Naive thymus-derived CD4-positive, alpha-beta T cell (primary cell): ENCODE results near the gene ABCC11. TPM values are rescaled to one million over a fixed set of nuclear protein-coding genes. Genes with fewer than 3 reads are reported as not detected.

ENCODE experiments used
- ATAC-seq: fragments of 150-1000 bp; cut with Tn5 transposase; 2 replicates; pipeline ENCODE4 v1.10.0; 2021; ENCODE audit warnings: mild to moderate bottlenecking, moderate library complexity
- CTCF ChIA-PET: fragments of 350-600 bp; sonication (Branson Sonifier 250); formaldehyde crosslinking; loops from one replicate; lab custom pipeline; 2021; ENCODE audit warnings: antibody characterized with exemption; lab: Charles Lee
- POLR2A ChIA-PET: fragments of 350-600 bp; sonication (Branson Sonifier 250); formaldehyde crosslinking; loops from one replicate; lab custom pipeline; 2021; ENCODE audit warnings: antibody characterized with exemption, inconsistent platforms; lab: Charles Lee
- DNase-seq, 9 donors: peaks; one replicate each; pipeline versions ENCODE4 v3.0.0 to v3.0.0-alpha.2; 2020 to 2022; ENCODE audit warnings: mixed read lengths in 1 of 9
- H3K27ac ChIP-seq: one replicate; pipeline ENCODE4 v1.7.0; 2013; ENCODE audit warnings: mild to moderate bottlenecking, low read depth, low read length, moderate library complexity
- H3K27me3 ChIP-seq, 2 donors: one replicate each; pipeline ENCODE4 v1.7.0; 2013; ENCODE audit warnings: low read length in 2 of 2, mild to moderate bottlenecking in 2 of 2, moderate library complexity in 2 of 2; ENCODE audit not compliant: control insufficient read depth in 2 of 2, insufficient read depth in 2 of 2
- H3K36me3 ChIP-seq, 3 experiments: 1 replicate in 2 of 3; 2 replicates in 1 of 3; pipeline ENCODE4 v1.7.0; 2013; ENCODE audit warnings: low read length in 3 of 3, mild to moderate bottlenecking in 3 of 3, moderate library complexity in 1 of 3; ENCODE audit not compliant: insufficient read depth in 3 of 3, control insufficient read depth in 2 of 3
- H3K4me1 ChIP-seq, 2 donors: one replicate each; pipeline ENCODE4 v1.7.0; 2013; ENCODE audit warnings: low read length in 2 of 2, mild to moderate bottlenecking in 2 of 2, moderate library complexity in 1 of 2; ENCODE audit not compliant: control insufficient read depth in 2 of 2, insufficient read depth in 2 of 2
- H3K4me3 ChIP-seq: 2 replicates; pipeline ENCODE4 v1.7.0; 2013; ENCODE audit warnings: mild to moderate bottlenecking, low read length
- H3K9me3 ChIP-seq, 3 experiments: 1 replicate in 2 of 3; 2 replicates in 1 of 3; pipeline ENCODE4 v1.7.0; 2013; ENCODE audit warnings: low read length in 3 of 3; ENCODE audit not compliant: control insufficient read depth in 2 of 3
- H3K27ac Mint-ChIP-seq, 9 donors: one replicate each; pipeline ENCODE4 v1.8.0; 2020 to 2022; ENCODE audit warnings: mixed read lengths in 9 of 9, mild to moderate bottlenecking in 8 of 9, moderate library complexity in 5 of 9, inconsistent platforms in 2 of 9
- H3K27me3 Mint-ChIP-seq, 5 donors: one replicate each; pipeline ENCODE4 v1.8.0; 2021 to 2022; ENCODE audit warnings: mixed read lengths in 5 of 5, mild to moderate bottlenecking in 1 of 5
- H3K36me3 Mint-ChIP-seq, 5 donors: one replicate each; pipeline ENCODE4 v1.8.0; 2020 to 2022; ENCODE audit warnings: mixed read lengths in 5 of 5, mild to moderate bottlenecking in 3 of 5, inconsistent platforms in 1 of 5
- H3K4me1 Mint-ChIP-seq, 7 donors: one replicate each; pipeline ENCODE4 v1.8.0; 2020 to 2022; ENCODE audit warnings: mixed read lengths in 7 of 7, mild to moderate bottlenecking in 3 of 7, inconsistent platforms in 1 of 7
- H3K4me3 Mint-ChIP-seq, 10 donors: one replicate each; pipeline ENCODE4 v1.8.0; 2020 to 2022; ENCODE audit warnings: mild to moderate bottlenecking in 10 of 10, mixed read lengths in 10 of 10, moderate library complexity in 6 of 10, inconsistent platforms in 2 of 10
- H3K9me3 Mint-ChIP-seq, 11 donors: one replicate each; pipeline ENCODE4 v1.8.0; 2020 to 2022; ENCODE audit warnings: mixed read lengths in 11 of 11, mild to moderate bottlenecking in 4 of 11, inconsistent platforms in 1 of 11, moderate library complexity in 1 of 11
- intact Hi-C, 2 donors: fragments of 100-400 bp; cut with micrococcal nuclease; formaldehyde crosslinking; loops; one replicate each; pipeline ENCODE4 v1.15.1; 2023
- polyA plus RNA-seq, 2 donors: library from polyadenylated mRNA; unstranded; fragments of 300-500 nt; fragmentation: Illumina TruSeq; gene quantifications; one replicate each; pipeline ENCODE4 v1.2.3, GENCODE V29; 2021
- total RNA-seq, 6 experiments: library from RNA in 5 of 6; stranded (reverse) in 5 of 6; gene quantifications; 1 replicate in 5 of 6; 2 replicates in 1 of 6; pipeline ENCODE4 v1.2.3 and lab custom pipeline; 2021 to 2026

The ABCC11 gene
- total and polyA plus RNA-seq, 7 experiments from 2014 or later = 0.08 to 0.81 TPM; not detected in 5

- POLR2A ChIA-PET = no interaction called here
- H3K4me3 ChIP-seq = no peak overlapping the region
- Mint-ChIP-seq H3K36me3 (peaks cover 29 to 87% (median 70%) of the 10 kb centered on the region in 5 donors), H3K4me3 (no peak overlapping the region), H3K27me3 (no peaks in the 10 kb centered on the region), H3K4me1 (peaks cover 6 to 27% (median 15%) of the 10 kb centered on the region in 7 donors), H3K9me3 (peaks cover 0 to 36% (median 13%) of the 10 kb centered on the region in 11 donors), H3K27ac (no peak overlapping the region)
- H3K27me3 ChIP-seq = no peaks in the 10 kb centered on the region
- H3K36me3 ChIP-seq = peaks cover 4 to 69% (median 4%) of the 10 kb centered on the region in 3 experiments
- no peak for ATAC-seq
- peaks cover 0 to 9% (median 0%) of the 10 kb centered on the region in 3 experiments for H3K9me3 ChIP-seq
- no peak overlapping the region for H3K27ac ChIP-seq
- no peak for DNase-seq
- intact Hi-C loops = no loop called here
- CTCF ChIA-PET = no interaction called here
- no peaks in the 10 kb centered on the region for H3K4me1 ChIP-seq
These were observed 39.9 kb upstream of the ABCC11 start for GRCh38 chr16:48287239-48287638.

- DNase-seq (no peak), ATAC-seq (no peak)
- Histone ChIP-seq H3K4me3 (no peak overlapping the region), H3K27ac (no peak overlapping the region), H3K4me1 (no peaks in the 10 kb centered on the region), H3K36me3 (peaks cover 0 to 59% (median 4%) of the 10 kb centered on the region in 3 experiments), H3K27me3 (no peaks in the 10 kb centered on the region), H3K9me3 (peaks cover 0 to 9% (median 0%) of the 10 kb centered on the region in 3 experiments)
- ChIA-PET POLR2A (interaction anchor here (0.7 kb wide), 1 partner anchor 19 kb away, joined by 4 read pairs; no protein-coding TSS in a partner anchor), CTCF (no interaction called here)
- intact Hi-C loops = no loop called here
- peaks cover 29 to 71% (median 57%) of the 10 kb centered on the region in 5 donors for H3K36me3 Mint-ChIP-seq
- H3K4me1 Mint-ChIP-seq = peaks cover 2 to 16% (median 11%) of the 10 kb centered on the region in 7 donors
- H3K27ac Mint-ChIP-seq = peak overlapping the region in 3 of 9 donors; percentile 9 to 16 (median 15)
- H3K27me3 Mint-ChIP-seq = no peaks in the 10 kb centered on the region
- no peak overlapping the region for H3K4me3 Mint-ChIP-seq
- H3K9me3 Mint-ChIP-seq = peaks cover 0 to 36% (median 13%) of the 10 kb centered on the region in 11 donors
These were observed 37.6 kb upstream of the ABCC11 start for GRCh38 chr16:48284772-48285409.

- Histone ChIP-seq H3K27me3 (no peaks in the 10 kb centered on the region), H3K9me3 (peaks cover 0 to 9% (median 0%) of the 10 kb centered on the region in 3 experiments), H3K4me1 (no peaks in the 10 kb centered on the region), H3K4me3 (no peak overlapping the region), H3K27ac (no peak overlapping the region), H3K36me3 (peaks cover 0 to 58% (median 4%) of the 10 kb centered on the region in 3 experiments)
- ChIA-PET CTCF (interaction anchor here (0.9 kb wide), 1 partner anchor 340 kb away, joined by 3 read pairs; no protein-coding TSS in a partner anchor), POLR2A (no interaction called here)
- H3K27ac Mint-ChIP-seq = peak overlapping the region in 3 of 9 donors; percentile 2 to 48 (median 3)
- H3K4me3 Mint-ChIP-seq = no peak overlapping the region
- H3K4me1 Mint-ChIP-seq = peaks cover 5 to 36% (median 18%) of the 10 kb centered on the region in 7 donors
- peaks cover 32 to 73% (median 64%) of the 10 kb centered on the region in 5 donors for H3K36me3 Mint-ChIP-seq
- peaks cover 0 to 34% (median 13%) of the 10 kb centered on the region in 11 donors for H3K9me3 Mint-ChIP-seq
- intact Hi-C loops = no loop called here
- ATAC-seq = no peak
- DNase-seq = no peak
- no peaks in the 10 kb centered on the region for H3K27me3 Mint-ChIP-seq
These were observed 35.4 kb upstream of the ABCC11 start for GRCh38 chr16:48282636-48283263.

GRCh38 chr16:48280546-48280945 is 33.2 kb upstream of the ABCC11 start:
- peaks cover 0 to 14% (median 5%) of the 10 kb centered on the region in 11 donors for H3K9me3 Mint-ChIP-seq
- peaks cover 0 to 44% (median 4%) of the 10 kb centered on the region in 3 experiments for H3K36me3 ChIP-seq
- no peak for DNase-seq
- CTCF ChIA-PET = interaction anchor here (0.6 kb wide), 1 partner anchor 57 kb away, joined by 3 read pairs; no protein-coding TSS in a partner anchor
- no peak overlapping the region for H3K4me3 ChIP-seq
- intact Hi-C loops = no loop called here
- POLR2A ChIA-PET = no interaction called here
- no peaks in the 10 kb centered on the region for H3K9me3 ChIP-seq
- no peak overlapping the region for H3K27ac ChIP-seq
- H3K27me3 Mint-ChIP-seq = no peaks in the 10 kb centered on the region
- H3K4me3 Mint-ChIP-seq = no peak overlapping the region
- no peaks in the 10 kb centered on the region for H3K4me1 ChIP-seq
- H3K4me1 Mint-ChIP-seq = peaks cover 8 to 45% (median 28%) of the 10 kb centered on the region in 7 donors
- H3K36me3 Mint-ChIP-seq = peaks cover 30 to 67% (median 51%) of the 10 kb centered on the region in 5 donors
- ATAC-seq = no peak
- H3K27ac Mint-ChIP-seq = peak overlapping the region in 3 of 9 donors; percentile 18 to 31 (median 19)
- H3K27me3 ChIP-seq = no peaks in the 10 kb centered on the region

- H3K4me1 Mint-ChIP-seq = peaks cover 5 to 44% (median 28%) of the 10 kb centered on the region in 7 donors
- Histone ChIP-seq H3K4me3 (no peak overlapping the region), H3K27ac (no peak overlapping the region), H3K27me3 (no peaks in the 10 kb centered on the region), H3K9me3 (no peaks in the 10 kb centered on the region), H3K36me3 (peaks cover 0 to 42% (median 4%) of the 10 kb centered on the region in 3 experiments), H3K4me1 (no peaks in the 10 kb centered on the region)
- DNase-seq (no peak), ATAC-seq (no peak)
- no peak overlapping the region for H3K4me3 Mint-ChIP-seq
- intact Hi-C loops = no loop called here
- H3K36me3 Mint-ChIP-seq = peaks cover 23 to 64% (median 42%) of the 10 kb centered on the region in 5 donors
- peak overlapping the region in 2 of 9 donors; percentile 8 to 34 for H3K27ac Mint-ChIP-seq
- peaks cover 0 to 1% (median 0%) of the 10 kb centered on the region in 11 donors for H3K9me3 Mint-ChIP-seq
- ChIA-PET POLR2A (interaction anchor here (0.6 kb wide), 1 partner anchor 83 kb away, joined by 3 read pairs; no protein-coding TSS in a partner anchor), CTCF (no interaction called here)
- H3K27me3 Mint-ChIP-seq = no peaks in the 10 kb centered on the region
These were observed 31.9 kb upstream of the ABCC11 start for GRCh38 chr16:48279199-48279598.

GRCh38 chr16:48277158-48277557 is 29.8 kb upstream of the ABCC11 start:
- Mint-ChIP-seq H3K4me3 (no peak overlapping the region), H3K9me3 (peaks cover 0 to 1% (median 0%) of the 10 kb centered on the region in 11 donors), H3K4me1 (peaks cover 2 to 36% (median 24%) of the 10 kb centered on the region in 7 donors), H3K27ac (peak overlapping the region in 3 of 9 donors; percentile 24 to 44 (median 30)), H3K27me3 (no peaks in the 10 kb centered on the region), H3K36me3 (peaks cover 14 to 57% (median 29%) of the 10 kb centered on the region in 5 donors)
- no peaks in the 10 kb centered on the region for H3K9me3 ChIP-seq
- H3K4me3 ChIP-seq = no peak overlapping the region
- DNase-seq (no peak), ATAC-seq (no peak)
- intact Hi-C loops = no loop called here
- no peaks in the 10 kb centered on the region for H3K4me1 ChIP-seq
- no peak overlapping the region for H3K27ac ChIP-seq
- ChIA-PET POLR2A (interaction anchor here (0.5 kb wide), 1 partner anchor 69 kb away, joined by 4 read pairs; no protein-coding TSS in a partner anchor), CTCF (interaction anchor here (0.7 kb wide), 2 partner anchors 36 to 114 kb away, joined by 3 to 4 read pairs; no protein-coding TSS in a partner anchor)
- H3K36me3 ChIP-seq = peaks cover 0 to 37% (median 4%) of the 10 kb centered on the region in 3 experiments
- no peaks in the 10 kb centered on the region for H3K27me3 ChIP-seq
